ENCODE data around the gene TSPAN4.

The TSPAN4 gene, protein sequence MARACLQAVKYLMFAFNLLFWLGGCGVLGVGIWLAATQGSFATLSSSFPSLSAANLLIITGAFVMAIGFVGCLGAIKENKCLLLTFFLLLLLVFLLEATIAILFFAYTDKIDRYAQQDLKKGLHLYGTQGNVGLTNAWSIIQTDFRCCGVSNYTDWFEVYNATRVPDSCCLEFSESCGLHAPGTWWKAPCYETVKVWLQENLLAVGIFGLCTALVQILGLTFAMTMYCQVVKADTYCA

GRCh38 chr11:842370-843002 lies at the start of gene TSPAN4, which contains the start of gene POLR2L:
Gene TSPAN4, plus strand, starts transcription at chr11:842852. Its CDS starts 7,453 bp downstream, at chr11:850305.
Gene POLR2L, minus strand, starts transcription at chr11:842529. Its CDS starts 21 bp downstream, at chr11:842508.
- no peak for DNase-seq (ENCODE audit: low read depth)

DNA sequence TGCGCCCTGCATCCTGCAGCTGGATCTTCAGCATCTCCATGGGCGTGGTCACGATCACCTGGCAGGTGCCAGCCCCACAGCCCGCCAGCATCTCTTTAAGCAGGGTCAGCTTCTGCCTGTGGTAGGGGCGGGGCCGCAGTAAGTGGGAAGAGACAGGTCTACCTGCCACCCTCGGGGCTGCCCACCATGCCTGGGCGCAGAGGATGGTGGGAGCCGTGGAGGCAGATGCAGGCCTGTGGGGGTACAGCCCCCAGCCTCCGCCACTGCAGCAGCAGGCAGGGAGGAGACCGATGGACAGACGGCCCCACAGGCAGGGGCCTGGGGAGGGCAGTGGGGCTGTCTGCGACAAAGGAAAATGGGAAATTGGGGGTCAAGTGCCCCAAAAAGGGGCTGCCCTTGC lies 49.8 kb upstream of the TSPAN4 start:
- no peak for DNase-seq (ENCODE audit: low read depth)

DNA sequence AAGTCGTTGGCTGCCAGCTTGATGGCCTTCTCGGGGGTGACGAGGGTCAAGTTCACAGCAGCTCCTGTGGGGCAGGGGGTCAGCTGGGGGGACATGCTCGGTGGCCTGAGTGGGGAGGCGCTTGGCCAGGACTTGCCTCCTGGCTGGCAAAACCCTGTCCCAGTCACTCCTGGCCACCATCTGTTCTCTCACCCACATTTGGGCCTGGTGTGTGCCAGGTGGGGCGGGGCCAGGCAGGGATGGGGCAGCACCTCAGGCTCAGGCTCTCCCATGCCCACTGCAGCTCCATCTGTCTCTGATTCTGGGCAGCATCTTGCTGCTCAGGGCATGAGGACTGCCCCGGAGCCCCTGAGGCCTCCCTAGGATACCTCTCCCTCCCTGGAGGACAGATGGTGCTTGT lies 49.1 kb upstream of the TSPAN4 start:
- DNase-seq (ENCODE audit: low read depth): no peak

- no peak for DNase-seq (ENCODE audit: low read depth)
Measured at GRCh38 chr11:794013-794765, 48.5 kb upstream of the TSPAN4 start.

DNA sequence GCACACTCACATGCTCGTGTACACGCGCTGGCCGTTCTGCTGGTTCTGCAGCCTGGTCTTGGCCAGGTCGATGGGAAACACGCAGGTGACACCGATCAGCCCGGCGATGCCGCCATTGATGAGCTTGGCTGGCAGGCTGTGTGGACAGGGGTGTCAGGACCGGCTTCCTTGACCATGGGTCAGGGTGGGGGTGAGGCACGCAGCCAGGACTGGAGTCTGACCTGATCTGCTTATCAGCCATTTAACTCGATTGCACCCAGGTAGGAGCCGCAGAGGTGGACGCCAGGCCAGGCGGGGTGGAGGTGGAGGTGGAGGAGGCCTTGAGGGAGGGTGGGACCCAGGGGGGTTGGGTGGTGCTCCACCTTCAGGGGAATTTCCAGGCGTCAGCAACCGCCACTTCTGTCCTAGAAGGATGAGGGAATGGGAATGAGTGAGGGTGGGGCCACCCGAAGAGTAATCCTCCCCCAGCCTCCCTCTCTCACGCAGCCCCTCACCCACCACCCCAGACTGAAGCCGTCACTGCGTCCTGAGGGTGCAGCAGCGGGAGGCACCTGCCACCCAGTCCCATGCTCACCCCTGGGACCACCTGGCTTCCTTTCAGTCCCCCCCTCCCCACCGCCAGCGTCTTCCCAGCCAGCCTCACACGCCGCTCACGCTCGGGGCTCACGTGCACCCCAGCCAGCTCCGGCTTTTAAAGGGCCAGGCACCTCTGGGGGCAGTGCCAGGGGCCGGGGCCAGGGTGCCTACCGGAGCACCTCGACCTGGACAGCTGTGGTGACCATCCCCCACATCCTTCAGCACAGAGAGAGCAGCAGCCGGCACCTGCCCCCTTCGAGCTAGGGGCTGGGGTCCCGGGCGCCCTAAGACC lies 47.7 kb upstream of the TSPAN4 start:
- no peak for DNase-seq (ENCODE audit: low read depth)

GRCh38 chr11:795634-796564 lies 46.8 kb upstream of the TSPAN4 start:
- no peak for DNase-seq (ENCODE audit: low read depth)

DNA sequence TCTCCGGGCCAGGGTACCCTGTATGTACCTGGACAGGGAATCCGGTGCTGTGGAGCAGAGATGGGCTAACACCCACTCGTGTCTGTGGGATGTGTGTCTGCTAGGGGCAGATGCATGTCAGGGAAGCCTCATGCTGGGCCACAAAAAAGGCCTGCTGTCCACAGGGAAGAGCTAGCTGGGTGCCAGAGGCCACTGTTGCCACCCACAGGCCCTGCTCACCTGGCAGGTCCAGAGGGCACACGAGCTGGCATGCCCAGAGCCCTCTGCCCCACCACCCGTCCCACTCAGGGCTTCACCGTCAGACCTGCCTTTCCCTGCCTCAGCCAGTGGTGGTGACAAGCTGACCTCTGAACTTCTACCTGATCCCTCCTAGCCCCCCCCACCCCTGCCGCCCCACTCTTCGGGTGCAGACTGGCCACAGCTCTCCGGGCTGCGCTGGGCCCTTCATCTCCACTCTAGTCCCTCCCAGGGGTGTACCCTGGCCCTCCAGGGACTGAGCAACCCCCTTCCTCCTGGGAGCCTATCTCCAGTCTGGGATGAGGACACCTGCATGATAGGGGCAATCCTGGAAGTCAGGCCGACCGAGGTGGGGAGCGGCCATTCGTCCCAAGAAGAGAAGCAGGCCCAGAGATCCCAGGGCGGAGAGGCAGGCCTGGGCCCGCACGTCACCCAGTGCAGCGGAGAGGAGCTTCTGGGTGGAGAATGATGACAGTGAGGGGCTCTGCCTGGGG lies 45.9 kb upstream of the TSPAN4 start:
- no peak for DNase-seq (ENCODE audit: low read depth)

DNA sequence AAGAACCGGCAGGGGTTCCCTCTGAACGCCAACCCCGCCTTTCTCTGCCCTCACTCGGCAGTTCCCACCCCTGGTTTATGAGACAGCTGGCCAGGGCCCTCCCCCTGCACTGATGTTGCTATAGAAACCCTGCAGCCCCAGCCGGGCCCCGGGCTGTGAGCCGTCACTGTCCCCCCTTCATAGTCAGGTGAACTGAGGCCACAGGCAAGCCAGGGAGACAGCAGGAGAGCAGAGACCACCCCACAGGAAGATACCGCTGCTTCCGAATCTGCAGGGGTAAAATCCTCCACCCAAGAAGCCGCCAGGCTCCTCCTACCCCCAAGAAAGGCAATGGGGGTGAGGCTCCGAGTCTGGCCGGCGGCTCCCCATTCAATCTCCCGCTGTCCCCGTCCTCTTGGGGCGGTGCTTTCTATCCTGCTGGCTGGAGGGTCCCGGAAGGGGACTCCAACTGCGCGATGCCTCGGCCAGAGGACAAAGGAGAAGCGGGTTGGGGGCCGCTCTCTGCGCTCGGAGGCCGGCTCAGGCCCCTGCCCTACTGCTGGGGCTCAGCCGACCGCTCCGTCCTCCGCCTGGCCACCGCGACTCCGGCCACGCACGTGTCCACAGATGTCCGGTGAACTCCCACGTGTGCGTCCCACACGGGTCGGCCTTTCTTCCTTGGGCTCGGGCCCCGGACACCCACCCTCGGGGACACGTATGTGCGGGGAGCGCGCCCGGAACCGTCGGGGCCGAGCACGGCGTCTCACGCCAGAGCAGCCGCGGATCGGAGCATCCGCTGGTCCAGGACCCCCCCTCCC lies 45.2 kb upstream of the TSPAN4 start:
- DNase-seq (ENCODE audit: low read depth): no peak

DNA sequence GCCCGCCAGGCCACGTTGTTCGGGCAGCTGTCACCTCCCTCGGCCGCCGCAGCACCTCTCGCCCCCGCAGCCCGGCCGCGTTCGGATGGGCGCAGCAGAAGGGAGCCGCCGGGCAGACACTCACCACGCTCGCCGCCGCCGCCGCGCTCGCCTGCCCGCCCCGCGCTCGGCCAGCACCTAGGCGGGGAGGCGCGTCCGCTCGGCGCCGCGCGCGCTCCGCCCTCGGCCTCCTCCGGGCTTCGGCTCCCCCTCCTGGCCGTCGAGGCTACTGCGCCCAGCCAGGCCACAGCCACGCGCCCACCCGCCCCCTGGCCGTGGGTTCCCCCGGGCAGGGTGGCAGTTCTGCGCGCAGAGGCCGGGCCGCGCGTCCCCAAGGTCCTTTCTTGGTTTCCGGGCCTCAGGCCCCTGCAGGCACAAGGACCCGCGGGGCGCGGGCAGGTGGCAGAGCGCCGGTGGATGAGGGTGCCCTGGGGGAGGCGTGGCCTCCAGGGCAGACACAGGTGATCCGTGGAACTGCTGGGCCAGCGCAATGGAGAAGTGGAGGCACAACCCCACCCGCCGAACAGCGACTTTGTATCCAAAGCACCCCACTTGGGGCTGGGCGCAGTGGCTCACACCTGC lies 44.4 kb upstream of the TSPAN4 start, which contains the start of gene SLC25A22:
Gene SLC25A22 (minus strand): TSS at position 189 of the 621 bp plus-strand sequence. CDS start 3,275 bp downstream, outside the sequence.
- DNase-seq (ENCODE audit: low read depth): no peak

GRCh38 chr11:799641-800316 lies 42.9 kb upstream of the TSPAN4 start:
- no peak for DNase-seq (ENCODE audit: low read depth)

DNA sequence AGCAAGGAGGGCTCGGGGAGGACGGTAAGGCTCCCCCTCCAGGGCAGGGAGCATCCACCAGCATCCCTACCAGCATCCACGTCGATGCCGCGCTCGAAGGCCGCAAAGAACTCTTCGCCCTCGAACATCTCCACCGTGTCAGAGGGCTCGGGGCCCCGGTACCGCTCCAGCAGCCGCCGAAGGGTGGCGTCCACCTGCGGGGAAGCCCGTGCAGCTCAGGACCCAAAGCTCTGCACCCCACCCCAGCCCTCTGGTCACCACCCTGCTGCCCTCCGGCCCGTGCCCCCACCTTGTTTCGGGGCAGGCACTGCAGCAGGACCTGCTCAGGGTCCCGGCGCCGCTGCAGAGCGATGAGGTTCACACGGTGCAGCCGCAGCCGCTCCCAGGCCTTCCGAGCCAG lies 42.2 kb upstream of the TSPAN4 start:
- DNase-seq (ENCODE audit: low read depth): no peak

DNA sequence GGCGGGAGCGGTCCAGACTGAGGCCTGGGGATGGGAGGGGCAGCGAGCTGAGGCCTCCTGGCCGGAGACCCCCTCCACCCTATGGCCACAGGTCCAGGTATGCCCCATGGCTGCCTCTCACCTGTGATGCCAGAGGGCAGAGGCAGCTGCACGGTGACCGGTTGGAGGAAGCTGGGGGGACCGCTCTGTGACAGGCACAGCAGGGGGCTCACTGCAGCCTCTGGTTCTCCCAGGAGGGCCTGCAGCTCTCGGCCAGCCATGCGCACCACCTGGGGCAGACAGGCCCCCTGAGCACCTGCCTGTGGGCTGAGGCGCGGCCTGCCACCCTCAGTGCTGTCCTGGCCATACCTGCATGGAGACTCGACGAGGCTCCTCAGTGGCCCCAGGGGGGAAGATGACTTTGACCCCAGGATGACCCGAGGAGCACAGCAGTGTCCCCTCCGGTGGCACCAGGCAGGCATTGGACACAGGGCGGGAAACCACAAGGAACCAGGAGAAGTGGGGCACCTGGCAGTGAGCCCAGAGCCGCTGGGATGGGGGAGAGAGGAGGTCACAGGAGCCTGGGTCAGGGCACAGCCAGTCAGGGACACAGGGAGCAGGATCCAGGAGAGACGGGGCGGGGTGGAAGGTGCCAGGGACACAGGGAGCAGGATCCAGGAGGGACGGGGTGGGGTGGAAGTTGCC lies 41.4 kb upstream of the TSPAN4 start:
- DNase-seq (ENCODE audit: low read depth): no peak

- DNase-seq (ENCODE audit: low read depth): no peak
Measured at GRCh38 chr11:802018-802617, 40.5 kb upstream of the TSPAN4 start.

- DNase-seq (ENCODE audit: low read depth): no peak
Measured at GRCh38 chr11:802693-803466, 39.8 kb upstream of the TSPAN4 start.

GRCh38 chr11:803467-803742 lies 39.2 kb upstream of the TSPAN4 start:
- DNase-seq (ENCODE audit: low read depth): no peak

- no peak for DNase-seq (ENCODE audit: low read depth)
Measured at GRCh38 chr11:803770-804598, 38.7 kb upstream of the TSPAN4 start.

All from HS-27A (cell line).